GM21447 (cell line): Measurements from ENCODE around the gene PER2.

Experiments used
- ATAC-seq: cut with Tn5 transposase; IDR thresholded peaks from one replicate; pipeline ENCODE4 v1.9.1; 2021; ENCODE audit not compliant: unreplicated experiment

The PER2 gene

DNA sequence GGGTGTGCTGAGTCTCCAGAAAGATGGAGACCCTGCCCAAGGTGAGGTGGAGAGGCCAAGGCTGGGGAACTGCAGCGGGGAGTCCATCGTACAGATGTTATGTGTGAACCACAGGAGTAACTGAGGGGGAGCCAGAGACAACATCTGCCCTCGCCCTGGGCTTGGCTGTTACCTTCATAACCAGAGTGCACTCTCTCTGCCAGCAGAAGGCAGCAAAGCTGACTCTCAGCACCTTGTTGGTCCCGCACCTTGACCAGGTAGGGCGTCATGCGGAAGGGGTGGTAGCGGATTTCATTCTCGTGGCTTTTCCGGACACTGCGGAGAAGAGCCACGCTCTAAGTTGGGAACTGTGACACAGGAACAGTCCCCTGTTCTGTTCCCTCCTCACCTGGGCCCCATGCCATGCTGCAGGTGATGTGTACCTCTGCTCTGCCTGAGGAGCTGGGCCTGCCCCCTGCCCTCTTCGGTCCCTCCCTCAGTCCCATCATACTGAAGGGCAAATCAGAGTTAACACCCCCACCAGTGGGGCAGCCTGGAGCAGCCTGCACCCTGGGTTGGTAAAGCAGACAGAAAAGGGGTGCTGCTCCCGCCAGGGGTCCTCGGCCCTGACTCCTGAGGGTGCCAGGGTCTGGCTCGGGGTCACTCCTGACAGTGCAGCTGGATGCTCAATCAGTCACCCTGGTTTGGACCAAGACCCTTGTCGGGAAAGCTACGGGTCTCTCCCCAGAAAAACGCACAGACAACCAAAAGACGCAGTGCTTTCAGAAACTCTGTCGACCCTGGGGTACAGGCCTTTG is 20.3 kb downstream of the PER2 start:
- no peak for ATAC-seq

DNA sequence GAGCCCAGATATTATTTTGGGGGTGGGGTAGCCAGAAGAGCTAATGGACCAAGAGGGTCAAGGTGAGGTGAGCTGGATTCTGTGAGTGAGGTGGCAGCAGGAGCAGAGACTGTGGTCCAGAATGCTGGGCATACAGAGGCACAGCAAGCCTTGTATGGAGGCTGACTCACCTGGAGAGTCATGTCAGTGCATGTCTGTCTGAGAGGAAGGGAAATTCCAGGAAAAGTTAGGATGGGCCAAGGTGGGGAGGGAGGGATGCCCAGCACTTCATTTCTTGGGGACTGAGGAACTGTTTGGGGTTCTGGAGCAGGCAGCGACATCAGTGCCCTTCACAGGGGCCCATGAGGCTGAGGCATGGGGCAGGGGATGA is 21.1 kb downstream of the PER2 start:
- no peak for ATAC-seq

DNA sequence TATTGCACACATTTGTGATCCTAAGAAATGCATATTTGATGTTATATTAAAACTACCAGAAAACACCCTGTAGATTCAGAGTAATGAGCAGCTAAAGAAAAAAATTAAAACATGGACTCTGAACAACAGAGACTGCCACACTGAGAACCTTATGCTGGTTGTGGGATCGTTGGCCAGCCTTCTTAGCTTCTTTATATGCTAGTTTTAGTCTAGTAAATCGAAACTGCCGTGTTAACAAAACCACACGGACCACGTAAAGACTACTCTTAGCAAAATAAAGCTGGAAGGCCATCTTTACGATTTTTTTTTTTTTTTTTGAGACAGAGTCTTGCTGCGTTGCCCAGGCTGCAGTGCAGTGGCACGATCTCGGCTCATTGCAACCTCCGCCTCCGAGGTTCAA is 22.8 kb downstream of the PER2 start:
- ATAC-seq, result no peak

GRCh38 chr2:238264072-238264460 is 24.3 kb downstream of the PER2 start:
- ATAC-seq, result no peak

DNA sequence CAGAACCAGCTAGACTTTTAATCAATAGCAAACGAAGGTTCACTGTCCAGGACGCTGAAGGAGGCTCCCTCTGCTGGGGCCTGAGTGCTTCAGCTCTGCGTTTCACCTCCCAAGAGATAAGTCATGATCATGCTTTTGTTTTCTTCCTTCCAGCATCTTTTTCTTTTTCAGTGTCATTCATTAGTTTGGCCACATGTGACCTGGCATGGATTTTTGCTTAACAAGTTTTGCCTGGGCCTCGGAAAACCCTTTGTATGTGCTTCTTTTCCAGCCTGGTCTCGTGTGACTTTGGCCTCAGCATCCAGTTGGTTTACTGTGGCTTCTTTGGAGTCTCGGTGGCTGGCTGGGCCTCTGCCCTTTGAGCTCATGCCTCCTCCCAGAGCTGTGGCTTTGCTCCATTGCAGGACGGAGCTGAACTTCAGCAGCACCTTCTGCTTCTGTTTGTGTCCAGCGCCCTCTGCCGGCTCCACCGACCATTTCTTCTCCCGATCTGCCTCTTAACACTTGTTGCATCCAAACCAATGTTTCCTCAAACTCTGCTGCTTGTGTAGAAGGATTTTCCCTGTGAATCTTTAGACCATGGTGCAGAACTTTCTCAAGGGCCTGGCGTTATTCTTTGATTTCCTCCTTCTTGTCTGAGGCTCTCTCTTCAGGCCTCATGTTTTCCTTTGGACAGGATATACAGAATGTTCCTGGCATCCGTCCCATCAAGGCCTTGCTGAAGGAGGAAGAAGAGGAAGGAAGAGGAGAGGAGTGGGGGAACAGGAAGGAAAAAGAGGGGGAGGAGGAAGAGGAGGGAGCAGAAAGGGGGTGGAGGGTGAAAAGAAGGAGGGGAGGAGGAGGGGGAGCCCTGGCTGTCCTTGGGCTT is 25.0 kb downstream of the PER2 start:
- no peak for ATAC-seq

DNA sequence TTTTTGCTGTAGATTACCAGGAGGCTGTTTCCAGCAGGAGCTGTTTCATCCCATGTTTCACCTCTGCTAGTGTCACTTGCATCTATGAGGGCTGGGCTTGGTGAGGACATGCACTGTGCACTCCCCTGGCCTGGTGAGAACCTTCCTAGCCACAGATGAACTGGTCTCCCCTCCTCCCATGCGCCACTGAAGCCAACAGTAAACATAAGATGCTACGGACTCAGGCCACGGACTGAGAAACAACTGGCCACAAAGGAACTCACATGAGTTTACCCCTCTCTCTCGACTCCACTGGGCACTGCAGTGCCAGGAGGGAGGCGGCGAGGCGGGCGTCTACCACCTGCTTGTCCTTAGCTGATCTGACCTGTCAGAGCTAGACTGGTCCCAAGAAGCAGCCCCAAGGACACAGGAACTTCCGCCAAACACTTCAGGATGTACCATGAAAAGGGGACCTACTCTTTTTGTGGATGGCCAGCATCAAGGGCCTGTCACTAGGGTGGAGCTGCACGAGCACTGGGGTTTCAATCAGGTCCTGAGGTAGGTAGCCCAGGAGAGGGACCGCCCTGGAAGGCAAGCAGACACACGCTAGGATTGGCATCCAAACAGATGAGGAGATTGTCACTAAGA is 25.8 kb downstream of the PER2 start:
- ATAC-seq, result no peak

GRCh38 chr2:238261718-238262375 is 26.6 kb downstream of the PER2 start:
- no peak for ATAC-seq

- ATAC-seq, result no peak
These were observed 27.5 kb downstream of the PER2 start for GRCh38 chr2:238260883-238261282.

GRCh38 chr2:238259061-238260020 is 29.1 kb downstream of the PER2 start:
- ATAC-seq, result no peak

DNA sequence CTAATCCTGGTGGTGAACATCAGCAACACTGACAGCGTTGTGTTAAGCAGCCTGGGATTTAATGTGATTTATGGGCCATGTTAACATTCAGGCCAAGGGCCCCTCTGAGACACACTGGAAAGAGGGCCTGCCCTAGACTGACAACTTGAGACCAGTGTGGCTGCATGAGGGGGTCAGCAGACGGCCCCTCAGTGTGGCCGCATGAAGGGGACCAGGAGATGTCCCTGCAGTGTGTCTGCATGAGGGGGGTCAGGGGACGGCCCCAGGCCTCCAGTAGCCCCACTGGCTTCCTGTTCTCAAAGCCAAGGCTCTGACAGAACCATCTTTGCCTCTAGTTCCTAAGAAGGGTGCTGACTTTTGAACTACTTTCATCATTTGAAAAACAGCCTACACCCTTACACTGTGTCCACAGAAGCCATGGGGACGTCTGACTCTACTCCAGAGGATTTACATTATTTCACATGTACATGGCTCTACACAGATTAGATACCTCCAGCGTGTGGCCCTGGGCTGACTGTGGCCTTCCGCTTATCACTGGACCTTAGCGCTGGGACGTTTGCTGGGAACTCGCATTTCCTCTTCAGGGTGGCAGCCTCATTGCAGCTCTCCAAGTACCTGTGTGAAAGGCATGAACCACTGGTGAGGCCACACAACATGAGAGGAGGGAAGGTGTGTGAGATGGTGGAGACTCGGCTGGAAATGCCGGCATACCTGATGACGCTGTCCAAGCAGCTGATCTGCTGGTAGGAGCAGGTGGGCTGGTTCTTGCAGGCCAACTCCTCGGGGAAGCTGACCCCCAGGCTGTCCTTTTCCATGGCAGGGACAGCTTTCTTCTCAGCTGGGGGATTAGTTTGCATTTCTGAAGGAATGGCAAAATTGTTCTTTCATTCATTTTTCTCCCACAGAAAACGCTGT is 30.4 kb downstream of the PER2 start:
- ATAC-seq, result no peak

DNA sequence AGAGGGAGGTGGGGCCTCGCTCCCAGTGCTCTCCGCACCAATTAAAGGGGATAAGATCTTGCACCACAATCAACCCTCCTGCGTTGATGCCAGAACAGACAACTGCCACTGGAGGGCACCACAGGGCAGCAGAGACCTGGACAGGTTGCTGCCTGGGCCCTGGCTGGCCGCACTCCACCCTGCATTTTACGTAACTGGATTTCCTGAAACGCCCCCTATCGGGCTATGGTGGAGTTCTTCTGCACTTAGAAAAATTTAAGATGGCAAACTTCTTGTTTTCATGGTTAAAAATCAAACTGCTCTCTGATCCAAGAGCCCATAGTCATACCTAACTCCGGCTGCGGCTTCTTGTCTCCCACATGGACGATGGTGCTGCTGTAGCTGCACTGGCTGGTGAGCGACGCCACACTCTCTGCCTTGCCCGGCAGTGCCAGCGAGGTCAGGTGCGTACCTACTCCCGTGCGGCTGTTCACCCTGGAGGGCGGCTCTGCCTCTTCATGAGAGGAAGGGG is 31.8 kb downstream of the PER2 start:
- peak; percentile 48 for ATAC-seq

DNA sequence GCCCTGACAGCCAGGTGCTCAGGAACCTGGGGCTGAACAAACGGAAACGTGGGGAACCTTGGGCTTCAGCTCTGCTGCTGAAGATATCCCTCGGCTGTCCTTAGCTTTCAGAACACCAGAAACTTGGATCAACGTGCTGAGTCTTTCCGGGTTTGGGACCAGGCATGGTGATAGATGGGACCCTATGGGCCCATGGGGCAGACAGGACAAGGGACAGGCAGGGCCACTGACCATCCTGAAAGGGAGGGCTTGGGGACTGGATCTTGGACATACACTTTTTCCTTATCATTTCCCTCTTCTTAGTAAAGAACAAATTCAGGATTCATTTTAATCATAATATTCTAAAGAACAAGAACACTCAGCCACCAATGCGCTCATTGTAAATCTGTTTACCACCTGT is 32.3 kb downstream of the PER2 start:
- no peak for ATAC-seq

- no peak for ATAC-seq
These were observed 32.8 kb downstream of the PER2 start for GRCh38 chr2:238255636-238256035.

DNA sequence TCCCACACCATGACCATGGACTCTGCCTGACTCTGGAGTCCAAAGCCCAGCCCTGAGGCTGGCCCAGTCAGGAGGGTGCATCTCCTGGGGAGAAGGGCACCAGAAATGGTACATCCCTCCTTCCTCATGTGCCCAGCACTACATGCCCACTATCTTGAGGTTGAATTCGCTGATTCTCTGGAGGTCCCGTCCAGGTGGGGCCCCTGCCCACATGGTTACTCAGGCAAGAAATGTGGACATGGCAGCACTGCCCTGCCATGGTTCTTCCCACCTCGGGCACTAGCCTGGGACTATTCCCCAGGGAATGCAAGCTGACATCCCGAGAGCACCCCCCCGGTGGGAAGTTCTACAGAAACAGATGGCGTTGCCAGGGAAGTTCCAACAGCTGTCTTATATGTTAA is 33.3 kb downstream of the PER2 start:
- no peak for ATAC-seq

- ATAC-seq, result no peak
These were observed 34.2 kb downstream of the PER2 start for GRCh38 chr2:238254095-238254723.

DNA sequence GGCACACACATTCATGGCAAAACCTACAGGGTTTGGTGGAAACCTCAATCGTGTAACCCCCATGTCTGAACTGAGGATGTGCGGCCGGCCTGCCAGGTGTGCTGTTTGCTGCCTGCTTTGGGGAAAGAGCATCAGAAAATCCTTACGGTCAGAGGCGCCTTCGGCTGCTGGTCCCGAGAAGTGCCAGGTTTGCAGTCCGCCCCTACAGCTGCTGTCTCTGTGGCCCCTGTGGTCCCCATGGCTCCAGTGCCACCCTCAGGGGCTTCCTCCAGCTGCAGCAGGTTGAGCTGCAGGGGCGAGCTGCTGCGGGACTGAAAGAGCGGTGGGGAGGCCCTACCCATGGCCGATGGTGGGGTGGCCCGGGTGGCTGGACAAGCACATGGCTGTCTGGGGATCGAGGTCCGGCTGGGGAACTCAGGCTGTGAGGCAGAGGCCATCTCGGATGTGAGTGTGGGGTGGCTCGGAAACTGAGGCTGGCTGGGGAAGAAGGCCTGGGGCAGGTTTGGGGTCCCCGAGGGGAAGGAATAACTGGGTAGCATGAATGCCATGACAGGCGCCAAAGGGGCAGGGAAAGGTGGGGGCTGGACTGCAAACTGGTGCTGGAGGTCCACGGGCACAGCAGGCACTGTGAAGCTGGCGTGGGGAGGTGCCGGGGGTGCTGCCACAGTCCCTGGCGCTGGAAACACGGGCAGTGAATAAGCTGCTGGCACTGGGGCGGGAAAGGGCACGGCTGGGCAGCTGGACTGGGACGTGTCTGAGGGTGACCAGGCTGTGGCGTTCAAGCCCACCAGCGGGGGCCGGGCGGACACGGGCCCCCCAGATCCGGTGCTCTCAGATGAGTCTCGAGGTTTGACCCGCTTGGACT is 35.4 kb downstream of the PER2 start:
- ATAC-seq, result no peak

- ATAC-seq, result no peak
These were observed 36.4 kb downstream of the PER2 start for GRCh38 chr2:238251986-238252385.

DNA sequence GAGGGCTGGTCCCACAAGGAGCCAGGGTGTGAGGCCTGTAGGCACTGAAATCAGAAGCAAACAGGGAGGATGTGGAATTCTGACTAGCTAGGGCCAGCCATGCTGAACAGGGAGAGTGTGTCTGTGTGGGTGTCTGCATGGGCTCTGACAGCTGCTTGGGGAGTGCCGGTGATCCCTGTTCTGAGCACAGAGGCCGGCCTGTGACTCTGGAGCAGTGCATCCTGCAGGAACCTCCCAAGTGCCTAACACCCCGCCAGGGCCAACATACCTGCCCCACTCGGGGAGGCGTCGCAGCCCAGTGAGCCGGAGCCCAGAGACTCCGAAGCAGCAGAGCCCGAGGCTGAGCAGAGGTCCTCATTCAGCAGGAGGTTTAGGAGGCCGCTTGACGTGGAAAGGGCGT is 37.1 kb downstream of the PER2 start:
- no peak for ATAC-seq
